SKM-1 (cell line): ENCODE results near the gene CCBE1.
"Not testable (repeated sequence)": the region's sequence is repeated elsewhere in the genome, so short reads cannot be mapped to it uniquely, and the experiment has no call there.

Source experiments
- DNase-seq: peaks from one replicate; lab custom pipeline; 2025; ENCODE audit not compliant: unreplicated experiment; lab: John Stamatoyannopoulos, UW

The CCBE1 gene

DNA sequence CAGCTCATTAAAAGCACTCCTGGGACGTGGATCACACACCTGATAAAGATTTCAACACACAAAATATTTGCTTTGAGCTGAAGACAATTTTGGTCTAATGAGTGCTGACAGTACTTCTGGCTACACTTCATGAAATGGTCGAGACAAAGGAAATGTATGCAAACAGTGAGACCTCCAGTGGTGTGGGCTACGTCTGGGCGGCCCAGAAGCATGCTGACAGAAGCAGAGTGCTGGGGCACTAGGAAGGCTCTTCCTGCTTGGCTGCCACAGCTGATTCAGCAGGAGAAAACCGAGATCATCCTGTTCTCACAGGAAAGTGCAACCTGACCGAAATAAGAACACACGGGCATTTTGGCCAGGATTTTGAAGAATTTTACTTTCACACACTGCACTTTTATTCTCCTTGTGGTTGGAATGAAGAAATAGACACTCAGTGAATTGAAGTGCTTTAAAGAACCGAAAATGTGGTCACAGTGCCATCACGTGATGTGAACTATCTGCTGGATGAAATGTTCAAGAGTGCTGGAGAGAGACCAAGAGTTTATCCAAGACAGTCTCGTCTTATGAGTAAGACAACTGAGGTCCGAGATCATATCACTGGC, 149.5 kb downstream of the CCBE1 start:
- DNase-seq: no peak

DNA sequence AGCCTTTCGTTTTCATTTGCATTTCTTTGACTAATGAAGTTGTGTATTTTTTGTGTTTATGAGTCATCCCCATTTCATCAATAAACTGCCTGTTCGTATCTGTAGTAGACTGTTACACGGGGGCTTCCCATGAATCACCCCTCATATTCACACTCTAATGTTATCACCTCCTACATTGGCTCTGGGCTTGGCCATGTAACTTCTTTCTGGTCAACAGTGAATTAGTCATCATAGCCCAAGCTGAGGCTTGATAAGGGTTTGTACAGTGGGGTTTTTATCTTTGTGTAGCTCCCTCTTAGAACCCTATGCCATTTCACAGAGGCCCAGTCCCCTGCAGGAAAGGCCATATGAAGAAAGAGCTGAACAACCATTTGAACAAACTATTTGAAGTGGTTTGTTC, 151.0 kb downstream of the CCBE1 start:
- no peak for DNase-seq

GRCh38 chr18:59540780-59541179, 156.4 kb downstream of the CCBE1 start:
- no peak for DNase-seq

DNA sequence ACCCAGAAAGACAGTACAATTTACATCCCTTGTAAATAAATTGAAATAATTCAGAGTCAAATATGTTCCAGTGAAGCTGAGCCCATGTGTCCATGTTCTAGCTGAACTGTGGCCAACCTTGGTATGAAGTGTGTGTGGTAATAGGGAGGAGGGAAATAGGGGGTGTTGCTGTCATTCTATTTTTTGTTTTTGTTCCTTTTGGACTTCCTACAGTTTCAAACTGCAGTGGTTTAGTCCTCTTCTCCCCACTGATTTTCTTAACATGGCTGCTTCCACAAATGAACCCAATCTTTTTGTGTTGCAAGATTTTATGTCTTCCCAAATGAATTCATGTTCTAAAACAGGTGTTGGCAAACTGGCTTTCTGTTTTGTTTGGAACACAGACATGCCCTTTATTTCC, 156.9 kb downstream of the CCBE1 start:
- no peak for DNase-seq

DNA sequence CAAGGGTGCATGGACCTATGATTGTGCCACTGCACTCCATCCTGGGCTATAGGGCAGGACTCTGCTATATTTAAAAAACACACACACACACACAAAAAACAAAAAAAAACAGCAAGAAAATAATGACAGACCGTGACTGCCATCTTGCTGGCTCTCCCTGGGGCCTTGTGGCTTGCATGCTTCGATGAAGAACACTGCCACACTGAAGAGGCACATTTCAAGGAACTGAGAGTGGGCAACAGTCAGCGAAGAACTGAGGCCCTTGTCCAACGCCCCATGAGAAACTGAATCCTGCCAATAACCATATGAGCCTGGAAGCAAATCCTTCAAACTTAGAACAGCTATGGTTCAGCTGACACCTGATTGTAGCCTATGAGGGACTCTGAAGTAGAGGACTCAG, 158.1 kb downstream of the CCBE1 start:
- DNase-seq: no peak

- DNase-seq: no peak
Measured at GRCh38 chr18:59537579-59537978, 159.6 kb downstream of the CCBE1 start.

GRCh38 chr18:59536166-59536565, 161.1 kb downstream of the CCBE1 start:
- DNase-seq: no peak

DNA sequence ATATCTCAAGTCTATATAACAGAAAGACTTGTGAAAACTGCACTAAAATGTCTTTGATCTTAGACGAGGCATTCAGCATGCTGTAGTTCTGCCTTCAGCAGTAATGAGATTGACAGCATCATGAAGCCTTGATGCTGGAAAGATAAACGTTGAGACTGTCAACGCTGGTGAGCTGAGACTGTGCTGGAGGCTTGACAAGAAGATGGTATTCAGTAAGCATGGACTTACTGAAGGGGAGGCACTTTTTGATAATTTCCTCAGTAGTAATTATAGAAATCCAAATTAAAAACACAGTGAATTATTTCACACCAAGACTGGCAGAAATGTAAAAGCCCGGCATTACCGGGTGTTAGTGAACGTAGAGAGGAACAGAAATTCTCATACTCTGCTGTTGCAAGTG, 162.2 kb downstream of the CCBE1 start:
- no peak for DNase-seq

- no peak for DNase-seq
Measured at GRCh38 chr18:59528866-59529265, 168.4 kb downstream of the CCBE1 start.

DNA sequence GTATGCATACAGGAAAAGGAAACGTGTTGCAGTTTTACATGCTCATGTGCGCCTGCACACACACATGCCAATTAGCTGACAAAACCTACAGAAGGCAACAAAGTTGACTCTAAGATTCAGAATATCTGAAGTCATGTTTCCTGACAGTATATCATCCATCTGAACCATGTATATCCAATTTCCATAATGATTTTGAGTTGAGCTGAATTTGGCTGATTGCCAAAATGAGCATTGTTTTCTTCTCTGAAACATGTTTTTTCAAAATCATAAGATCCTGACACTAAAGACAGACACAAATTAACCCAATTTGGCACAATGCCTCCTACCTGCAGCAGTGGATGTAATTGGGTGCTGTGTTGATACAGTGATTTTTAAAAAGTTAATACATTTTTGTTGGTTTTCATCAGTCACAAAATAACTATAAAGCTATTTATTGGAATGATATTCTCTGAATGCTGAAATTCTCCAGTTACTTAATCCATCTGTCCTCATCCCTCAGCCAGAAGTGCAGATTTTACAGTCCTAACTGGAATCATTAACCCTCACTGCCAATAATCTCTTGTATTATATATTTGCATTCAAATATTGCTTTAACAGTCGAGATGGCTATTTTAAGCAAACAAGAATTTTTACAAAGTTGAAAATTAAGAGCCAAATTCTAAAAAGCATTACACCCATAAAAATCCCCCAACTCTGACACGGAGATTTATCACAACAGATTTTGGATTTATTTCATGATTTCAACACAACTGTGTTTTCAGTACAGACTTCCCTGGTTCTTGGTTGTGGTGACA, 176.5 kb downstream of the CCBE1 start:
- DNase-seq: no peak

GRCh38 chr18:59518705-59519104, 178.5 kb downstream of the CCBE1 start:
- DNase-seq: no peak

DNA sequence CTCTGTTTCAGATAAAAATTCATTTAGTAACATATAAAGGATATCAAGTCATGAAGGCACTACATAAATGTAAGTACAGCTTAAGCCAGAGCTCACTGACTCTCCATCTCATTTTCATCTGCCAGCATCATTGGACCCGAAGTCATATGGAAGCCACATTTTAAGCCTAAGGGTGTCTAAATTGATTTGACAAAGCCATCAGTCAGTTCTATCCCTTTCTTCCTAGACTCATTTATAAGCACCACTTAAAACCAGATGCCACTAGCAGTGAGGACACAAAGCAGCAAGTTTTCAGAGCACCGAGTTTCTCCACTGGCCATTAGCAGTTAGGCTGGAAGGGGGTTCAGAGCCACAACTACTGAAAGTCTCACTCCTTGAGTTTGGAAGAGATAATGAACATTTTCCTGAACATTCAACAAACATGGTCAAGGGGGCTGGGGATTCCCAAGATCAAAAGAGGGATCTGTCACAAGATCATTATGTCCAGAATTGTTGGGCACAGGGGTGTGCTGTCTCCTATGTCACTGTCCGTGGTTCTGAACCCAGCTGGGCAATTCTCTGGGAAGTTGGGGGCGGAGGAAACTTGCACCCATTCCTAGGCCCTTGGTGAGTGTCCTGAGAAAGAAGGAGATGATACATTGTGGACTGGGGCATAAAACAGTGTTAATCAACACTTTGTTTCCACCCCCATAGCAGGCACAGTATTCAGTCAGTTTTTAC, 179.6 kb downstream of the CCBE1 start:
- no peak for DNase-seq

- DNase-seq: no peak
Measured at GRCh38 chr18:59516356-59517155, 180.7 kb downstream of the CCBE1 start.

DNA sequence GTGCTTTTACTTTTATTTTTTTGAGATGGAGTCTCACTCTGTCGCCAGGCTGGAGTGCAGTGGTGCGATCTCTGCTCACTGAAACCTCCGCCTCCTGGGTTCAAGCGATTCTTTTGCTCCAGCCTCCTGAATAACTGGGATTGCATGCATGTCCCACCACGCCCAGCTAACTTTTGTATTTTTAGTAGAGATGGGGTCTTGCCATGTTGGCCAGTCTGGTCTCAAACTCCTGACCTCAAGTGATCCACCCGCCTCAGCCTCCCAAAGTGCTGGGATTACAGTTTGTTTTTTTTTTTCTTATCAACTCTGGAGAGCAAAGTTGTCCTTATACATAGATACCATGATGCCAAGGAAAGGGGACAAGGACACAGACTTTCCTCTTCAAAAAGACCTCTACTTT, 181.3 kb downstream of the CCBE1 start:
- DNase-seq: not testable (repeated sequence)

- no peak for DNase-seq
Measured at GRCh38 chr18:59515147-59515546, 182.1 kb downstream of the CCBE1 start.

GRCh38 chr18:59514203-59514602, 183.0 kb downstream of the CCBE1 start:
- DNase-seq: no peak

DNA sequence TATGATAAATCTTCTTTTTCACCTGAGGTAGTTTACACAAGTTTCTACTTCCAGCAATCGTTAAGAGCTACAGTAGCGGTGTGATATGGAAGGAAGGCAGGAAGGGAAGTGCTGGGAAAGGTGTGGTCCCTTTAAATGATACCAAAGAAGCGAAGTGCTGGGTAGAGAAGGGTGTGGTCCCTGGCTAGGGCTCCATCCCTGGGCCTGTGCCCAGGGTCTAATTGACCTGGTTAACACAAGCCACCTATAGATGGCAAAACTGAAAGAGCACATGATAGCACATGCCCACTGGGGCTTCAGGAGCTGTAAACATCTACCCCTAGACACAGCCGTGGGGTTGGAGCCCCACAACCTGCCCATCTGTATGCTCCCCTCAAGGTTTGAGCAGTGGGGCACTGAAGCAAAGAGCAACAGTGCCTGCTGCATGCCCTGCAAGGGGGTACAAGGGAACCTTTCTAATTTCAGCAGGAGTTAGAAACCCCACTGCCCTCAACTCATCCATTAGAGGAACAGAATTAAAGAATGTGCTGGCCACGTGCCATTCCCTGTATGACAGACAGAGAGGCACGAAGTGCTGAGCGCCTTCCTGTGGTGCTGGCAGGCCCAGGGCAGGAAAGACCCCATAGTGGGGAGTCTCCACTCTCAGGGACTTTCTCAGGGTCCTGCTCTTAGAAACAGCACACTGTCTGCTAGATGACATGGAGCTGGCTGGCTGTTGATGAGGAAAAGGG, 185.0 kb downstream of the CCBE1 start:
- DNase-seq: no peak

DNA sequence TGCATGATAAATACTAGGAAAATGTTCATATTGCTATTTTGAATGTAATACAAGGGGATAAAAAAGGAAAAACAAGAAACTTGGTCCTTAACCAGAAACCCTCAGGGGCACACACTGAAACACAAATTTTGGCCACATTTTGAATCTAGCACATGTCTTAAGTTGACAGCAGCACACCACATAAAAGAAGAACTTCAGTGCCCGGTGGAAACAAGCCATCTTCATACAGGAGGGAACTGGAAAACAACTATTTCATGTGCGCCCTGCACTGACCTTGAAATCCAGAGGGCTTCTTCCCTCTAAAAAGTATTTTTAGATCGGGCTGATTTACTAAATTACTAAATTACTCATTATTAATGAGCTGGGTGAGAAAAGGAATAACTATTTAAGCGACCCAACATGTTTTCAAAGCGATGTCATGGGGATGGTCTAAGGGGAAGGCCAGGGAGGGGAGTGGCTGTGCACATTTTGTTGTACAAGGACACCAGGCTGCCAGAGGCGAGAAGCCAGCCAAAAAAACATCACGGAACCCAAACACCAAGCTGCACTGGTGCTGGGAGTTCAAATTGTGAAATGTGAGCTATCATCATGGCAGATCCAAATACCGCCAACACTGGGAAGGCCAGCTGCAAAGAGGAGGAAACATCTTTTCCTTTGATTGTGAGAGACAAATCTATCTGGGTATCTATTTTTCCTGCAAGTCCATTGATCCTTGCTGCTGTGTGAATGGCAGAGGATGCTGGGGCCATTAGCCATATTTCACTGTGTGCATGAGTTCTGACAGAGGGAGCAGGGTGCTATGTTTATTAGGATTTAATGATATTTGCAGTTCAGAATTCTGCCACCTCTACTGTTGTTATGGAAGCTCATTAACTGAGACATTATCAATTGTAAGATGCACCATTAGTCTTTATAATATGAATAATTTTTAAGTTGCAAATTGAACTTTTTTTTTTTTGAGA, 187.5 kb downstream of the CCBE1 start:
- DNase-seq: no peak

DNA sequence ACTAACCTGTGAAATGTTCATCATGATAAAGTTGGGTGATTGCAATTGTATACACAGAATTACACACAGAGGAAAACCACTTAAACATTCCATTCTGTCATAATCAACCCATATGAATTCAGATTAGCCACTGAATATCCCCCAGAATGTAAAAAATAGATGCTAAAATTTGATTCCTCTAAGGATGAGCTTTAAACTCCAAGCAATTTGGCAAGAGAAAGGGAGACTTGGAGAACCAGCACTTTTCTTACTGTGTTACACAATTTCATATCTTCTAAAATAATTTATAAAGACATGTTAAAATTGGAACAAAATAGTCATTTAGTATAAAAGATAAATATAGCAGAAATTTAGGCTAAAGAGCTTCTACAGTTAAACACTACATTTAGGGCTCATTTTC, 191.9 kb downstream of the CCBE1 start:
- DNase-seq: no peak
